Prostate gland (tissue), 2 donors: ENCODE results near the gene RGCC.
"Not testable (repeated sequence)": the region's sequence is repeated elsewhere in the genome, so short reads cannot be mapped to it uniquely, and the experiment has no call there.

Experiments
- POLR2A ChIP-seq: fragments of 450-650 bp; IDR thresholded peaks from one replicate; pipeline ENCODE4 v1.6.1; 2016; ENCODE audit warnings: antibody characterized with exemption, mild to moderate bottlenecking
- TF ChIP-seq, protein P1 (sequence below), 4 experiments: fragments of 200-600 bp in 2 of 4; fragments of 450-650 bp in 2 of 4; sonication (generic) in 2 of 4; IDR thresholded peaks; 1 replicate in 3 of 4; 2 replicates in 1 of 4; pipeline ENCODE4 v1.5.1; 2016 to 2019; ENCODE audit warnings: antibody characterized with exemption in 4 of 4, mild to moderate bottlenecking in 2 of 4, moderate library complexity in 2 of 4

DNA sequence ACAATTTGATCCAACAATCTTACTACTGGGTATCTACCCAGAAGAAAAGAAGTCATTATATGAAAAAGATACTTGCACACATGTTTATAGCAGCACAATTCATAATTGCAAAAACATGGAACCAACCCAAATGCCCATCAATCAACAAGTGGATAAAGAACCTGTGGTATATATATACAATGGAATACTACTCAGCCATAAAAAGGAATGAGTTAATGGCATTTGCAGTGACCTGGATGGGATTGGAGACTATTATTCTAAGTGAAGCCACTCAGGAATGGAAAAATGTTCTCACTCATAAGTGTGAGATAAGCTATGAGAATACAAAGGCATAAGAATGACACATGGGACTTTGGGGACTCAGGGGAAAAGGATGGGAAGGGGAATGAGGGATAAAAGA is 47.3 kb downstream of the RGCC start:
- TF ChIP-seq, protein P1, sequence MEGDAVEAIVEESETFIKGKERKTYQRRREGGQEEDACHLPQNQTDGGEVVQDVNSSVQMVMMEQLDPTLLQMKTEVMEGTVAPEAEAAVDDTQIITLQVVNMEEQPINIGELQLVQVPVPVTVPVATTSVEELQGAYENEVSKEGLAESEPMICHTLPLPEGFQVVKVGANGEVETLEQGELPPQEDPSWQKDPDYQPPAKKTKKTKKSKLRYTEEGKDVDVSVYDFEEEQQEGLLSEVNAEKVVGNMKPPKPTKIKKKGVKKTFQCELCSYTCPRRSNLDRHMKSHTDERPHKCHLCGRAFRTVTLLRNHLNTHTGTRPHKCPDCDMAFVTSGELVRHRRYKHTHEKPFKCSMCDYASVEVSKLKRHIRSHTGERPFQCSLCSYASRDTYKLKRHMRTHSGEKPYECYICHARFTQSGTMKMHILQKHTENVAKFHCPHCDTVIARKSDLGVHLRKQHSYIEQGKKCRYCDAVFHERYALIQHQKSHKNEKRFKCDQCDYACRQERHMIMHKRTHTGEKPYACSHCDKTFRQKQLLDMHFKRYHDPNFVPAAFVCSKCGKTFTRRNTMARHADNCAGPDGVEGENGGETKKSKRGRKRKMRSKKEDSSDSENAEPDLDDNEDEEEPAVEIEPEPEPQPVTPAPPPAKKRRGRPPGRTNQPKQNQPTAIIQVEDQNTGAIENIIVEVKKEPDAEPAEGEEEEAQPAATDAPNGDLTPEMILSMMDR (IDR thresholded peaks at IDR 0.05) = not testable (repeated sequence)
- not testable (repeated sequence) for TF ChIP-seq POLR2A
